Transverse colon (tissue), 4 donors: ENCODE measurements around the gene ROR1. TPM values are rescaled to one million over a fixed set of nuclear protein-coding genes. Genes with fewer than 3 reads are reported as not detected.
A peak's percentile ranks its signal among the peaks of the same experiment; 100 is the strongest.

Experiments
- DNase-seq: peaks from one replicate; pipeline ENCODE4 v3.0.0-alpha.2; 2019
- H3K27ac ChIP-seq, 4 donors: fragments of 200-600 bp; sonication (generic); 2 replicates each; pipeline ENCODE4 v1.5.1; 2016 to 2018; ENCODE audit warnings: inconsistent platforms in 4 of 4
- H3K27me3 ChIP-seq: fragments of 200-600 bp; sonication (generic); 2 replicates; pipeline ENCODE4 v1.5.1; 2017; ENCODE audit warnings: inconsistent platforms
- H3K36me3 ChIP-seq, 4 donors: fragments of 200-600 bp; sonication (generic); 2 replicates each; pipeline ENCODE4 v1.5.1; 2017 to 2019; ENCODE audit warnings: inconsistent platforms in 4 of 4
- H3K4me1 ChIP-seq, 4 donors: fragments of 200-600 bp; sonication (generic); 2 replicates each; pipeline ENCODE4 v1.5.1; 2017 to 2020; ENCODE audit warnings: inconsistent platforms in 4 of 4
- H3K4me3 ChIP-seq, 4 donors: fragments of 200-600 bp; sonication (generic); 1 replicate in 1 of 4; 2 replicates in 3 of 4; pipeline versions ENCODE4 v1.5.1 to v1.6.1; 2017 to 2019; ENCODE audit warnings: inconsistent platforms in 4 of 4
- H3K9me3 ChIP-seq, 2 donors: fragments of 200-600 bp; sonication (generic); 2 replicates each; pipeline ENCODE4 v1.5.1; 2017 to 2019; ENCODE audit warnings: inconsistent platforms in 2 of 2
- EP300 ChIP-seq: sonication (generic); formaldehyde crosslinking; IDR thresholded peaks from one replicate; pipeline ENCODE4 v1.6.1; 2017; ENCODE audit warnings: antibody characterized with exemption, low read depth
- POLR2A ChIP-seq: fragments of 450-650 bp; IDR thresholded peaks from one replicate; pipeline ENCODE4 v1.6.1; 2016; ENCODE audit warnings: antibody characterized with exemption, mild to moderate bottlenecking, moderate library complexity
- POLR2AphosphoS5 ChIP-seq, 3 donors: sonication (generic); formaldehyde crosslinking; IDR thresholded peaks; one replicate each; pipeline ENCODE4 v1.6.1; 2016; ENCODE audit warnings: antibody characterized with exemption in 3 of 3
- WGBS, 2 donors: methylation state at CpG; one replicate each; pipeline ENCODE4 v1.1.5; 2018; ENCODE audit warnings: low coverage in 1 of 2; 5-methylcytosine and 5-hydroxymethylcytosine counted together
- in situ Hi-C, 4 donors: fragments of 200-750 bp; cut with MboI; loops; one replicate each; pipeline versions ENCODE4 v1.15.0 to v1.15.1; 2017; ENCODE audit warnings: low sequenced_read_pairs in 3 of 4, low pct_ligation_motif_present in 1 of 4, low pct_unique_long_range_greater_than_20kb in 1 of 4
- intact Hi-C: fragments of 100-400 bp; cut with DNase I; formaldehyde crosslinking; loops from one replicate; pipeline ENCODE4 v1.15.1; 2023; ENCODE audit warnings: low total_unique reads
- total RNA-seq, 4 donors: library from RNA; depleted of rRNA; stranded (reverse); fragments of >200 nt; gene quantifications; one replicate each; pipeline ENCODE4 v1.1.0, GENCODE V29; 2016
- TF ChIP-seq, protein P1 (sequence below), 5 experiments: fragments of 200-600 bp in 3 of 5; fragments of 450-650 bp in 2 of 5; sonication (generic) in 3 of 5; IDR thresholded peaks; 1 replicate in 2 of 5; 2 replicates in 3 of 5; pipeline ENCODE4 v1.5.1; 2016 to 2017; ENCODE audit warnings: antibody characterized with exemption in 5 of 5, inconsistent platforms in 3 of 5, mild to moderate bottlenecking in 2 of 5, moderate library complexity in 1 of 5

ROR1 gene
- total RNA-seq, 4 donors from 2014 or later, result 3.0 to 6.7 (median 4.6) TPM

DNA sequence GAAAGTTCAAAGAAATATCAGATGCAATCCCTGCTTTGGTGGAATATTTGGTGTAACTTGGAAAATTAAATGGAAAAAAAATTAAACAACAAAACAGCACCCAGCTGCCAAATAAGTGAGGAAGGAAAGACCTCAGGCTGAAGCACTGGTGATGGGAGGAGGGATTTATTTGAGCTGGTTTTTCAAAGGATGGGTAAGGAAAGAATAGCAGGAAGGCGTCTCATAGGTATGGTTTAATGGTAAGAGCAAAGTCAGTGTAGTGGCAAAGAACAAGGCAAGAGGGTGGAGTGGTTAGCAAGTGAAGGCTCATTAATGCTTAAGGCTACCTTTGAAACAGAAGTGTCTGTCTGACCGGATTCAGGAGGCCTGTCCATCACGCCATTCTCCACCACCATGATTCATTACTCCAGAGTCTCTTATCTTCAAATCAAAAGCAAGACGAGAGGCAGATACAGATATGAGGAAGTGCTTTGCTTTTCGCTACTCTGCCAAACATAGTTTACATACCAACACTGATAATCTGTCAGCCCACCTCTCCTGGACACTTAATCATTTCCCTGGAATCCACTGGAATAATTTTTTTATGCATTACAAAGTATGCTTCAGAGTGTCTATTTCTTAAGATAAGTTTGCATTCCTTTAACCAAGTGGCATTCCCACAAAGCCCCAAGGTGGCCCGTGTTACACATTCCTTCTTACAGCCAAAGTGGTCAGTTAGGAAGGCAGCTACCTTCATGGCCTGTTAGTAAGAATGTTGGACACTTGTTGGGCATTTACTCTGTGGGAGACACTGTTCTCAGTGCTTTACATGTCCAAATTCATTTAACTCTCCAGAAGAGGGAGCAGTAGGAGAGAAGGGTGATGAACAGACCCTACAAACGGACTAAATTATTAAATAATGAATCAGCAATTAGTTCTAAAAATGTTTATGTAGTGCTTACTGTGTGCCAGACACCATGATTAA, 146.6 kb downstream of the ROR1 start:
- H3K4me3 ChIP-seq, result no peak overlapping the region
- peak overlapping the region in 2 of 4 donors; percentile 22 to 42 for H3K27ac ChIP-seq
- no peaks in the 10 kb centered on the region for H3K9me3 ChIP-seq
- peaks cover 9 to 30% (median 23%) of the 10 kb centered on the region in 4 donors for H3K4me1 ChIP-seq
- intact Hi-C loops, result no loop called here
- DNase-seq, result no peak
- WGBS, 2 donors, result 60 to 64% methylated on average over 7 of the region's 7 CpGs
- no peak for TF ChIP-seq EP300
- TF ChIP-seq POLR2A, result no peak
- no peak for TF ChIP-seq POLR2AphosphoS5 (IDR thresholded peaks at IDR 0.05)
- TF ChIP-seq, protein P1, sequence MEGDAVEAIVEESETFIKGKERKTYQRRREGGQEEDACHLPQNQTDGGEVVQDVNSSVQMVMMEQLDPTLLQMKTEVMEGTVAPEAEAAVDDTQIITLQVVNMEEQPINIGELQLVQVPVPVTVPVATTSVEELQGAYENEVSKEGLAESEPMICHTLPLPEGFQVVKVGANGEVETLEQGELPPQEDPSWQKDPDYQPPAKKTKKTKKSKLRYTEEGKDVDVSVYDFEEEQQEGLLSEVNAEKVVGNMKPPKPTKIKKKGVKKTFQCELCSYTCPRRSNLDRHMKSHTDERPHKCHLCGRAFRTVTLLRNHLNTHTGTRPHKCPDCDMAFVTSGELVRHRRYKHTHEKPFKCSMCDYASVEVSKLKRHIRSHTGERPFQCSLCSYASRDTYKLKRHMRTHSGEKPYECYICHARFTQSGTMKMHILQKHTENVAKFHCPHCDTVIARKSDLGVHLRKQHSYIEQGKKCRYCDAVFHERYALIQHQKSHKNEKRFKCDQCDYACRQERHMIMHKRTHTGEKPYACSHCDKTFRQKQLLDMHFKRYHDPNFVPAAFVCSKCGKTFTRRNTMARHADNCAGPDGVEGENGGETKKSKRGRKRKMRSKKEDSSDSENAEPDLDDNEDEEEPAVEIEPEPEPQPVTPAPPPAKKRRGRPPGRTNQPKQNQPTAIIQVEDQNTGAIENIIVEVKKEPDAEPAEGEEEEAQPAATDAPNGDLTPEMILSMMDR (IDR thresholded peaks at IDR 0.05), result no peak
- no peaks in the 10 kb centered on the region for H3K27me3 ChIP-seq
- H3K36me3 ChIP-seq, result no peaks in the 10 kb centered on the region
- in situ Hi-C loops, result loop anchor here in 1 of 4 donors (25.0 kb wide), 1 partner anchor 233 kb away; no protein-coding TSS in a partner anchor

DNA sequence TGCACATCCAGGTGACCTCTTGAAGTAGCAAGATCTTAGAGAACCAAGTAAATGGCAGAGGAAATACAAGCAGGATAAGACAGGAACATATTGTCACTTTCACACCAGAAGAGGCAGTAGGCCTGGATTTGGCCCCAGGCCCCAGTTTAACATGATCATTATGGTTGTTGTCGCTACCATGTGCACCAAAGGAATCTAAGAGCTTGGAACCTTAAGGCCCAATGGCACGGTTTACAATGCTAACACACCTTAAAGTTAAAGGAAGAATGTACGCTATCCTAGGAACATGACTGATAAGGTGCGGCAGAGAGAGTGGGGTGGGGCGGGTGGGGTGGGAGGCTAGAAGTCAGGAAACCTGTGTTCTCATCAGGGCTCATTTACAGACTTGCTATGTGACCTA, 147.5 kb downstream of the ROR1 start:
- in situ Hi-C loops, result loop anchor here in 1 of 4 donors (25.0 kb wide), 1 partner anchor 234 kb away; no protein-coding TSS in a partner anchor

DNA sequence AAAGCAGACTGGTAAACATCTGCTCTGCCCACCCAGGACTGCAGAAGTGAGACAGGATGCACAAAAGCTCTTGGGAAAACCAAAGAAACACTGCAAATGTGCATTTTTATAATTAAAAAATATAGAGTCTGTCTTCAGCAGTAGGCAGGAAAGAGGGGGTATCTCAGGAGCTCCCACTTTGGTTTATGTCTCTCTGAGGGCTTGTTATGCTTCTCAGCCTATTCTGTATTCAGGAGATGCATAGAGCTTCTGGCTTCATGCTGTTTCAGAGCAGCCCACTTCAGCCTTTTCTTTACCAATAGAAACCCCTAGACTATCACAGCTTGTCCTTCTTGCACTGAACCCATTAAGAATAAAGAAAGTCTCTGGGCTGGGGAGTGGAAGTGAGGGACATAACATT, 148.0 kb downstream of the ROR1 start:
- H3K4me3 ChIP-seq, result no peak overlapping the region
- peak overlapping the region in 2 of 4 donors; percentile 41 to 42 for H3K27ac ChIP-seq
- in situ Hi-C loops (loop anchor here in 1 of 4 donors (25.0 kb wide), 1 partner anchor 235 kb away; no protein-coding TSS in a partner anchor), intact Hi-C loops (loop anchor here (2.0 kb wide), 1 partner anchor 65 kb away; no protein-coding TSS in a partner anchor)
- no peaks in the 10 kb centered on the region for H3K27me3 ChIP-seq
- TF ChIP-seq POLR2A (no peak), POLR2AphosphoS5 (IDR thresholded peaks at IDR 0.05) (no peak), EP300 (no peak)
- TF ChIP-seq, protein P1 (IDR thresholded peaks at IDR 0.05), result no peak
- peaks cover 9 to 28% (median 22%) of the 10 kb centered on the region in 4 donors for H3K4me1 ChIP-seq
- no peak for DNase-seq
- no peaks in the 10 kb centered on the region for H3K9me3 ChIP-seq
- H3K36me3 ChIP-seq, result no peaks in the 10 kb centered on the region

More for the DNA sequence above, 147.5 kb downstream of the ROR1 start:
- no peaks in the 10 kb centered on the region for H3K27me3 ChIP-seq
- H3K9me3 ChIP-seq, result no peaks in the 10 kb centered on the region
- 56 to 71% methylated on average over 4 to 5 of the region's 5 CpGs for WGBS, 2 donors
- no peak for TF ChIP-seq POLR2AphosphoS5 (IDR thresholded peaks at IDR 0.05)
- TF ChIP-seq, protein P1 (IDR thresholded peaks at IDR 0.05), result no peak
- TF ChIP-seq EP300, result no peak
- TF ChIP-seq POLR2A, result no peak
- H3K4me3 ChIP-seq, result no peak overlapping the region
- DNase-seq, result peak; percentile 33
- peak overlapping the region; percentile 3 to 42 (median 42) for H3K27ac ChIP-seq
- H3K4me1 ChIP-seq, result peaks cover 9 to 30% (median 23%) of the 10 kb centered on the region in 4 donors
- H3K36me3 ChIP-seq, result no peaks in the 10 kb centered on the region
- intact Hi-C loops, result no loop called here

DNA sequence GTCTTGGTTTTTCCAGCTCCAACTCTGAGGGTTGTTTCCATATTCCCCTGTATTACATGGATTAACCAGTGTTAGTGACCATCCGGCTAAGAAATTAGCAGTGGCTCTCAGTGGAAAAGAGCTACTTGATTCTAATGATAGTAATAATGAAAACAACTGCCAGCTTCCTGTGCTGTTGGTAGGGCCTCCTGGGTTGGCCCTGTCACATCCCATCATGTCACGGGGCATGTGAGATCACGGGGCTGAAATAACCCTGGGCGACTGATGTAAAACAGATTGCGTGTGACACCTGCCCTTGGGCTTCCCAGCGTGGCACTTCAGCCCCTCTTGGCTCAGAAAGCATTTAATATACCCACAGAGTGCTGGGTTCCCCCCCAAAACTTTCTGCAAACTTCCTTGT, 149.0 kb downstream of the ROR1 start:
- TF ChIP-seq EP300 (no peak), POLR2AphosphoS5 (IDR thresholded peaks at IDR 0.05) (no peak), POLR2A (no peak)
- TF ChIP-seq, protein P1 (IDR thresholded peaks at IDR 0.05), result no peak
- WGBS, 2 donors, result 79 to 100% methylated on average over 1 to 6 of the region's 6 CpGs
- no peak overlapping the region for H3K27ac ChIP-seq
- intact Hi-C loops, result loop anchor here (2.0 kb wide), 1 partner anchor 66 kb away; no protein-coding TSS in a partner anchor
- no peak overlapping the region for H3K4me3 ChIP-seq
- H3K27me3 ChIP-seq, result no peaks in the 10 kb centered on the region
- H3K4me1 ChIP-seq, result peaks cover 9 to 27% (median 22%) of the 10 kb centered on the region in 4 donors
- in situ Hi-C loops, result loop anchor here in 1 of 4 donors (25.0 kb wide), 1 partner anchor 236 kb away; no protein-coding TSS in a partner anchor
- H3K36me3 ChIP-seq, result no peaks in the 10 kb centered on the region
- no peak for DNase-seq
- H3K9me3 ChIP-seq, result no peaks in the 10 kb centered on the region
